Fibroblast of villous mesenchyme (primary cell): Measurements from ENCODE around the gene NKAIN4. TPM values are rescaled to one million over a fixed set of nuclear protein-coding genes. Genes with fewer than 3 reads are reported as not detected.
"Not testable (repeated sequence)": the region's sequence is repeated elsewhere in the genome, so short reads cannot be mapped to it uniquely, and the experiment has no call there.

ENCODE experiments used
- DNase-seq: peaks from one replicate; pipeline ENCODE4 v3.0.0-alpha.2; 2010; ENCODE audit warnings: low read depth
- H3K4me3 ChIP-seq: 2 replicates; pipeline ENCODE4 v1.5.1; 2011; ENCODE audit warnings: low read depth, mild to moderate bottlenecking, low read length
- CTCF ChIP-seq: IDR thresholded peaks from 2 replicates; pipeline ENCODE4 v1.5.1; 2012; ENCODE audit warnings: low read depth, mild to moderate bottlenecking, low read length; ENCODE audit not compliant: insufficient read depth
- total RNA-seq: library from RNA; depleted of rRNA; stranded (reverse); fragments of >200 nt; gene quantifications from 2 replicates; pipeline ENCODE4 v1.2.3, GENCODE V29; 2012

NKAIN4 gene
- total RNA-seq, 1 donor: not detected

- TF ChIP-seq CTCF: no peak
- H3K4me3 ChIP-seq: no peak overlapping the region
- DNase-seq: no peak
Measured at GRCh38 chr20:63222541-63222940, 31.7 kb downstream of the NKAIN4 start.

- DNase-seq, H3K4me3 ChIP-seq: not testable (repeated sequence)
Measured at GRCh38 chr20:63221400-63222053, 32.7 kb downstream of the NKAIN4 start.

GRCh38 chr20:63220696-63221399 lies 33.4 kb downstream of the NKAIN4 start:
- H3K4me3 ChIP-seq: no peak overlapping the region
- no peak for DNase-seq
- no peak for TF ChIP-seq CTCF

GRCh38 chr20:63219866-63220521 lies 34.3 kb downstream of the NKAIN4 start:
- DNase-seq: no peak
- TF ChIP-seq CTCF: no peak
- no peak overlapping the region for H3K4me3 ChIP-seq

- DNase-seq: no peak
- TF ChIP-seq CTCF: no peak
- H3K4me3 ChIP-seq: no peak overlapping the region
Measured at GRCh38 chr20:63219447-63219821, 34.8 kb downstream of the NKAIN4 start.

GRCh38 chr20:63218701-63219446 lies 35.4 kb downstream of the NKAIN4 start:
- TF ChIP-seq CTCF: no peak
- H3K4me3 ChIP-seq: no peak overlapping the region
- DNase-seq: no peak

GRCh38 chr20:63217706-63218105 lies 36.6 kb downstream of the NKAIN4 start:
- no peak for DNase-seq
- TF ChIP-seq CTCF: no peak
- H3K4me3 ChIP-seq: no peak overlapping the region
